ENCODE measurements around the gene C6orf163. TPM values are rescaled to one million over a fixed set of nuclear protein-coding genes. Genes with fewer than 3 reads are reported as not detected.

C6orf163 gene
- total RNA-seq, 1 donor from 2014 or later = 5.7 TPM

DNA sequence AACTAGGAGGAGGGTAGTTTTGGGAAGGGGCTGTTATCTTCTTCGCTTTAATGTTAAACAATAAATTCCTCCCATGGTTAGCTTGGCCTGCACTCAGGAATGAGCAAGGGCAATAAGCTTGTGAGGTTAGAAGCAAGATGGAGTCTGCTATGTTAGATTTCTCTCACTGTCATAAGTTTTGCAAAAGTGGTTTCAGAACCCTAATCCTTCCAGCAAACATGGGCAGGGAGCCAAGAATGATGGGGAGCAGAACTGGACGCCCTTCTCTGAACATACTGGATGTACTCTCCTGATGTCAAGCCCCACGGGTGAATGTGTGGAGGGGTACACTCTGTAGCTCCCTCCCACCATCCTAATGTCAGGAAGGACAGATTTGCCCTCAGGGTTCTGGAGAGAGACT is 22.3 kb downstream of the C6orf163 start:
- H3K4me3 Mint-ChIP-seq (ENCODE audit: low read depth) = no peak overlapping the region
- H3K36me3 Mint-ChIP-seq (ENCODE audit: insufficient read depth) = peaks cover 21% of the 10 kb centered on the region
- no peaks in the 10 kb centered on the region for H3K27me3 Mint-ChIP-seq
- no peak for DNase-seq (ENCODE audit: low spot score, unreplicated experiment)
- peaks cover 23% of the 10 kb centered on the region for H3K9me3 Mint-ChIP-seq (ENCODE audit: low read depth)
- no peak overlapping the region for H3K27ac Mint-ChIP-seq
- TF ChIP-seq, protein P1, sequence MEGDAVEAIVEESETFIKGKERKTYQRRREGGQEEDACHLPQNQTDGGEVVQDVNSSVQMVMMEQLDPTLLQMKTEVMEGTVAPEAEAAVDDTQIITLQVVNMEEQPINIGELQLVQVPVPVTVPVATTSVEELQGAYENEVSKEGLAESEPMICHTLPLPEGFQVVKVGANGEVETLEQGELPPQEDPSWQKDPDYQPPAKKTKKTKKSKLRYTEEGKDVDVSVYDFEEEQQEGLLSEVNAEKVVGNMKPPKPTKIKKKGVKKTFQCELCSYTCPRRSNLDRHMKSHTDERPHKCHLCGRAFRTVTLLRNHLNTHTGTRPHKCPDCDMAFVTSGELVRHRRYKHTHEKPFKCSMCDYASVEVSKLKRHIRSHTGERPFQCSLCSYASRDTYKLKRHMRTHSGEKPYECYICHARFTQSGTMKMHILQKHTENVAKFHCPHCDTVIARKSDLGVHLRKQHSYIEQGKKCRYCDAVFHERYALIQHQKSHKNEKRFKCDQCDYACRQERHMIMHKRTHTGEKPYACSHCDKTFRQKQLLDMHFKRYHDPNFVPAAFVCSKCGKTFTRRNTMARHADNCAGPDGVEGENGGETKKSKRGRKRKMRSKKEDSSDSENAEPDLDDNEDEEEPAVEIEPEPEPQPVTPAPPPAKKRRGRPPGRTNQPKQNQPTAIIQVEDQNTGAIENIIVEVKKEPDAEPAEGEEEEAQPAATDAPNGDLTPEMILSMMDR (IDR thresholded peaks at IDR 0.05; ENCODE audit: unreplicated experiment) = no peak
- no peaks in the 10 kb centered on the region for H3K4me1 Mint-ChIP-seq (ENCODE audit: low read depth)

DNA sequence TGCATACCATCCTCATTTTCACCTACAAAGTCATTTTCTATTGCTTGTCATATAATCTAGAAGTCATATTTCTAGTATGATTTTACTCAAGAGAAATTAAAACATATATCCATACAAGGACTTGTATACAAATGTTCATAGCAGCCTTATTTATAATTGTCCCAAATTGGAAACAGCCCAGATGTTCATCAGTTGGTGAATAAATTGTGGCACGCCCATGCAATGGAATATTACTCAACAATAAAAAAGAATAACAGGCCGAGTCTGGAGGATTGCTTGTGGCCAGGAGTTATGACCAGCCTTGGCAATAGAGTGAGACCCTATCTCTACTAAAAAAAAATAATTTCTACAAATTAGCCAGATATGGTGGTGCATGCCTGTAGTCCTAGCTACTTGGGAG is 28.8 kb downstream of the C6orf163 start:
- peaks cover 6% of the 10 kb centered on the region for H3K36me3 Mint-ChIP-seq (ENCODE audit: insufficient read depth)
- H3K4me3 Mint-ChIP-seq (ENCODE audit: low read depth) = no peak overlapping the region
- H3K4me1 Mint-ChIP-seq (ENCODE audit: low read depth) = no peaks in the 10 kb centered on the region
- TF ChIP-seq, protein P1 (IDR thresholded peaks at IDR 0.05; ENCODE audit: unreplicated experiment) = no peak
- H3K9me3 Mint-ChIP-seq (ENCODE audit: low read depth) = peaks cover 7% of the 10 kb centered on the region
- no peaks in the 10 kb centered on the region for H3K27me3 Mint-ChIP-seq
- DNase-seq (ENCODE audit: low spot score, unreplicated experiment) = no peak
- no peak overlapping the region for H3K27ac Mint-ChIP-seq

DNA sequence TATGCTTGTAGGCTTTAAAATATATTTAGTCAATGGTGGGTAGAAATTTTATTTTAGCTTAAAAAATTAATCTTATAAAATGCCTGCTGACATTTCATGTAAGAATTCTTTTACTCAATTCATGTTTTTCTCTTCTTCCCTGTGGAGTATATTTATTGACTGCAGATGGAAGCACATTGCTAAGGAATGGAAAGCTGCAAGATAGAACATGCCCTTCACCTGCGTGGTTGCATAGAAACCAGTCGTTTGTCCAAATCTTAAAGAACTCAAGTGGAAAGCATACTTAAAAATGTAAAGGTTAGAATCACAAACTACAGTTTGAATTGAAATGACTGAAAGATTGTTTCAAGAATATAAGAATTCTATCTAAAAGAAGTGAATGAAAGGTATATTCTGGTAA is 30.7 kb downstream of the C6orf163 start:
- Mint-ChIP-seq H3K36me3 (ENCODE audit: insufficient read depth) (peaks cover 1% of the 10 kb centered on the region), H3K9me3 (ENCODE audit: low read depth) (no peaks in the 10 kb centered on the region), H3K27ac (no peak overlapping the region), H3K4me1 (ENCODE audit: low read depth) (peaks cover 2% of the 10 kb centered on the region), H3K4me3 (ENCODE audit: low read depth) (no peak overlapping the region), H3K27me3 (no peaks in the 10 kb centered on the region)
- no peak for DNase-seq (ENCODE audit: low spot score, unreplicated experiment)
- TF ChIP-seq, protein P1 (IDR thresholded peaks at IDR 0.05; ENCODE audit: unreplicated experiment) = no peak

DNA sequence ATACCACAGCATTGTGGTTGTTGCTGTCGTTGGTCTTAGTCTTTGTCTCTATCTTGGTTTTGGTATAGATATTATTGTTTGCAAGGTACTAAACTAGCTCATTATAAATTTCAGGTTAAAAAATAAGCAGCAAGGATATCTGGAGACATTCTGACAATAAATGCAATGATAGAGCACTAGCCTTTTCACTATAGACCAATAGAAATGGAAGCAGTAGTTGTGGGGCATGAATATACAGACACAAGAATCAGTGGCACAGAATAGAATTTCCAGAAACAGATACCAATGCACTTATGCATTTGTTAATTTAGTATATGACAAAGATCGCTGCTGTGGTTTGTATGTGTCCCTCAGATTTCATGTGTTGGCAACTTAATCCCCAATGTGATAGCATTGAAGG is 32.0 kb downstream of the C6orf163 start:
- Mint-ChIP-seq H3K27me3 (no peaks in the 10 kb centered on the region), H3K36me3 (ENCODE audit: insufficient read depth) (peaks cover 1% of the 10 kb centered on the region), H3K4me1 (ENCODE audit: low read depth) (peaks cover 2% of the 10 kb centered on the region), H3K27ac (no peak overlapping the region), H3K9me3 (ENCODE audit: low read depth) (no peaks in the 10 kb centered on the region), H3K4me3 (ENCODE audit: low read depth) (no peak overlapping the region)
- DNase-seq (ENCODE audit: low spot score, unreplicated experiment) = no peak
- TF ChIP-seq, protein P1 (IDR thresholded peaks at IDR 0.05; ENCODE audit: unreplicated experiment) = no peak

DNA sequence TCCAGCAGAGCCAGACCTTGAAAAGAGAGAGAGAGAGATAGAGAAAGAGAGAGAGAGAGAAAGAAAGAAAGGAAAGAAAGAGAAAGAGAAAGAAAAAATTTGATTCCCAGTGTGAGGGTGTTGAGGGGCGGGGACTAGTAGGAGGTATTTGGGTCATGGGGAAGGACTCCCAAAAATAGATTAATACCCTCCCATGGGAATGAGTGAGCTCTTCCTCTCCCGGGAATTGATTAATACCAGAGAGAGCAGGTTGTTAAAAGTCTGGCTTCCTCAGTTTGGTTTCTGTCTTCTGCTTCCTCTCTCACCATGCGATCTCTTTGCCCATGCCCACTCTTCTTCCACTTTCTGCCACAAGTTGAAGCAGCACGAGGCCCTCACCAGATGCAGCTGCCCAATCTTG is 34.3 kb downstream of the C6orf163 start:
- DNase-seq (ENCODE audit: low spot score, unreplicated experiment) = no peak
- Mint-ChIP-seq H3K27me3 (no peaks in the 10 kb centered on the region), H3K27ac (no peak overlapping the region), H3K9me3 (ENCODE audit: low read depth) (no peaks in the 10 kb centered on the region), H3K36me3 (ENCODE audit: insufficient read depth) (peaks cover 1% of the 10 kb centered on the region), H3K4me1 (ENCODE audit: low read depth) (peaks cover 2% of the 10 kb centered on the region), H3K4me3 (ENCODE audit: low read depth) (no peak overlapping the region)
- TF ChIP-seq, protein P1 (IDR thresholded peaks at IDR 0.05; ENCODE audit: unreplicated experiment) = no peak

All from progenitor cell of endocrine pancreas (in vitro differentiated cells).